ENCODE data around the gene KIR3DL3. TPM values are rescaled to one million over a fixed set of nuclear protein-coding genes. Genes with fewer than 3 reads are reported as not detected.
"Not testable (repeated sequence)": the region's sequence is repeated elsewhere in the genome, so short reads cannot be mapped to it uniquely, and the experiment has no call there.

KIR3DL3 gene
- total RNA-seq (not detected), polyA plus RNA-seq (not detected), total RNA-seq (not detected)

DNA sequence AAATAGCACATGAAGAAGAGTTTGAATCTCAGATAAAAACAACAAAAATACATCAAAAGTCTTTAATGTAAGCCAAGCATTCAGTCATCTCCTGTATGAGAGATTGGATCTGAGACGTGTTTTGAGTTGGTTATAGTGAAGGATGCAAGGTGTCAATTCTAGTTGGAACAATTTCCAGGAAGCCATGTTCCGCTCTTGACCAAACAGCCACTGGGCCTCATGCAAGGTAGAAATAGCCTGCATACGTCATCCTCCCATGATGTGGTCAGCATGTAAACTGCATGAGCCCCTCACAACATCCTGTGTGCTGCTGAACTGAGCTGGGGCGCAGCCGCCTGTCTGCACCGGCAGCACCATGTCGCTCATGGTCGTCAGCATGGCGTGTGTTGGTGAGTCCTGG, at the start of gene KIR3DL3:
KIR3DL3 (plus strand) TSS at position 301 of the 400 bp plus-strand sequence; CDS start at position 356, 55 bp downstream.
- Histone ChIP-seq H3K36me3 (ENCODE audit: control insufficient read depth in 2 of 3, insufficient read depth in 3 of 3, low read length in 3 of 3) (no peaks in the 10 kb centered on the region), H3K4me1 (ENCODE audit: control insufficient read depth in 2 of 2, insufficient read depth in 2 of 2, low read length in 2 of 2) (no peaks in the 10 kb centered on the region), H3K27ac (ENCODE audit: low read depth, low read length) (no peak within 1 kb of the TSS), H3K9me3 (ENCODE audit: control insufficient read depth in 2 of 3, low read length in 3 of 3) (peaks cover 0 to 5% (median 0%) of the 10 kb centered on the region in 3 experiments), H3K27me3 (ENCODE audit: control insufficient read depth in 2 of 2, insufficient read depth in 2 of 2, low read length in 2 of 2) (no peaks in the 10 kb centered on the region), H3K4me3 (ENCODE audit: low read length) (no peak within 1 kb of the TSS)
- peaks cover 6 to 62% (median 27%) of the 10 kb centered on the region in 11 donors for H3K9me3 Mint-ChIP-seq
- CTCF ChIA-PET, result no interaction called here
- POLR2A ChIA-PET, result no interaction called here
- DNase-seq (no peak), ATAC-seq (no peak)
- peaks cover 0 to 8% (median 0%) of the 10 kb centered on the region in 7 donors for H3K4me1 Mint-ChIP-seq
- intact Hi-C loops (cut with micrococcal nuclease), result no loop called here
- H3K27ac Mint-ChIP-seq, result no peak within 1 kb of the TSS
- no peak within 1 kb of the TSS for H3K4me3 Mint-ChIP-seq
- peaks cover 0 to 32% (median 23%) of the 10 kb centered on the region in 5 donors for H3K27me3 Mint-ChIP-seq
- H3K36me3 Mint-ChIP-seq, result peaks cover 0 to 8% (median 0%) of the 10 kb centered on the region in 5 donors

- H3K4me3 ChIP-seq (ENCODE audit: low read length); H3K4me1 Mint-ChIP-seq; H3K27ac ChIP-seq (ENCODE audit: low read depth, low read length); H3K9me3 Mint-ChIP-seq; H3K4me3 Mint-ChIP-seq; H3K27me3 ChIP-seq (ENCODE audit: control insufficient read depth in 2 of 2, insufficient read depth in 2 of 2, low read length in 2 of 2); H3K27ac Mint-ChIP-seq; POLR2A ChIA-PET; H3K4me1 ChIP-seq (ENCODE audit: control insufficient read depth in 2 of 2, insufficient read depth in 2 of 2, low read length in 2 of 2); H3K9me3 ChIP-seq (ENCODE audit: control insufficient read depth in 2 of 3, low read length in 3 of 3); H3K36me3 Mint-ChIP-seq; H3K36me3 ChIP-seq (ENCODE audit: control insufficient read depth in 2 of 3, insufficient read depth in 3 of 3, low read length in 3 of 3): not testable (repeated sequence)
- intact Hi-C loops (cut with micrococcal nuclease), result loop anchor here (1.0 kb wide), 2 partner anchors 23 to 195 kb away; no protein-coding TSS in a partner anchor
- peaks cover 2 to 34% (median 20%) of the 10 kb centered on the region in 5 donors for H3K27me3 Mint-ChIP-seq
- CTCF ChIA-PET, result interaction anchor here (0.6 to 0.8 kb wide), 4 partner anchors 199 to 1312 kb away, joined by 3 to 4 read pairs (median 3); no protein-coding TSS in a partner anchor
- peak in 4 of 9 donors; percentile 8 to 20 (median 19) for DNase-seq
- peak; percentile 64 for ATAC-seq
Measured at GRCh38 chr19:54676210-54676834, 47.9 kb upstream of the KIR3DL3 start.

DNA sequence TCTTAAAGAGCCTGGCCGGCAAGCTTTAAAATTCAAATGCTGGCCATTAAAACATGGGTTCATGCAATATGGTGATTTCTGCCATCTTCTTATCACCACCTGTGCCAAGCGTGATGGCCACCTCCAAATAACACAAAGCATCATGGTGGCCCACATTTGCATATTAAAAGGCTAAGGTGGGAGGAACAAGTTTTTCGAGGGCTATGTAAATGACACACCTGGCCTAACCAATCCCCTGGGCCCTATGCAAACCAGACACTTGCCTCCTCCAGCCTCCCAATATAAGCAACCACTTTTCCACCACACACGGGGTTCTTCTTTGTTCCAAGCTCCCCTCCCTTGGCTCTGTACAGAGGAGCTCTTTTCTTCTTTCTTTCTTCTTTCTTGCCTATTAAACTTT, 47.0 kb upstream of the KIR3DL3 start:
- H3K4me3 Mint-ChIP-seq, result no peak overlapping the region
- no peak overlapping the region for H3K4me3 ChIP-seq (ENCODE audit: low read length)
- H3K27me3 ChIP-seq (ENCODE audit: control insufficient read depth in 2 of 2, insufficient read depth in 2 of 2, low read length in 2 of 2), result no peaks in the 10 kb centered on the region
- H3K27ac Mint-ChIP-seq, result no peak overlapping the region
- POLR2A ChIA-PET, result no interaction called here
- no peaks in the 10 kb centered on the region for H3K4me1 ChIP-seq (ENCODE audit: control insufficient read depth in 2 of 2, insufficient read depth in 2 of 2, low read length in 2 of 2)
- CTCF ChIA-PET, result interaction anchor here (0.8 kb wide), 1 partner anchor 1311 kb away, joined by 3 read pairs; no protein-coding TSS in a partner anchor
- H3K9me3 ChIP-seq (ENCODE audit: control insufficient read depth in 2 of 3, low read length in 3 of 3), result no peaks in the 10 kb centered on the region
- intact Hi-C loops (cut with micrococcal nuclease), result no loop called here
- H3K27ac ChIP-seq (ENCODE audit: low read depth, low read length), result no peak overlapping the region
- H3K9me3 Mint-ChIP-seq, result no peaks in the 10 kb centered on the region
- H3K4me1 Mint-ChIP-seq, result peaks cover 0 to 2% (median 0%) of the 10 kb centered on the region in 7 donors
- H3K36me3 ChIP-seq (ENCODE audit: control insufficient read depth in 2 of 3, insufficient read depth in 3 of 3, low read length in 3 of 3), result no peaks in the 10 kb centered on the region
- peaks cover 2 to 34% (median 23%) of the 10 kb centered on the region in 5 donors for H3K27me3 Mint-ChIP-seq
- DNase-seq (no peak), ATAC-seq (no peak)
- H3K36me3 Mint-ChIP-seq, result no peaks in the 10 kb centered on the region

- H3K4me3 ChIP-seq (ENCODE audit: low read length); H3K9me3 Mint-ChIP-seq; H3K36me3 ChIP-seq (ENCODE audit: control insufficient read depth in 2 of 3, insufficient read depth in 3 of 3, low read length in 3 of 3); H3K27ac Mint-ChIP-seq; H3K4me1 ChIP-seq (ENCODE audit: control insufficient read depth in 2 of 2, insufficient read depth in 2 of 2, low read length in 2 of 2); ATAC-seq; POLR2A ChIA-PET; H3K4me3 Mint-ChIP-seq; H3K4me1 Mint-ChIP-seq; H3K9me3 ChIP-seq (ENCODE audit: control insufficient read depth in 2 of 3, low read length in 3 of 3); DNase-seq; H3K36me3 Mint-ChIP-seq; H3K27ac ChIP-seq (ENCODE audit: low read depth, low read length); intact Hi-C loops (cut with micrococcal nuclease); H3K27me3 ChIP-seq (ENCODE audit: control insufficient read depth in 2 of 2, insufficient read depth in 2 of 2, low read length in 2 of 2): not testable (repeated sequence)
- peaks cover 2 to 46% (median 42%) of the 10 kb centered on the region in 5 donors for H3K27me3 Mint-ChIP-seq
- CTCF ChIA-PET, result interaction anchor here (0.6 kb wide), 1 partner anchor 22 kb away, joined by 3 read pairs; no protein-coding TSS in a partner anchor
Measured at GRCh38 chr19:54681596-54681995, 42.6 kb upstream of the KIR3DL3 start.

DNA sequence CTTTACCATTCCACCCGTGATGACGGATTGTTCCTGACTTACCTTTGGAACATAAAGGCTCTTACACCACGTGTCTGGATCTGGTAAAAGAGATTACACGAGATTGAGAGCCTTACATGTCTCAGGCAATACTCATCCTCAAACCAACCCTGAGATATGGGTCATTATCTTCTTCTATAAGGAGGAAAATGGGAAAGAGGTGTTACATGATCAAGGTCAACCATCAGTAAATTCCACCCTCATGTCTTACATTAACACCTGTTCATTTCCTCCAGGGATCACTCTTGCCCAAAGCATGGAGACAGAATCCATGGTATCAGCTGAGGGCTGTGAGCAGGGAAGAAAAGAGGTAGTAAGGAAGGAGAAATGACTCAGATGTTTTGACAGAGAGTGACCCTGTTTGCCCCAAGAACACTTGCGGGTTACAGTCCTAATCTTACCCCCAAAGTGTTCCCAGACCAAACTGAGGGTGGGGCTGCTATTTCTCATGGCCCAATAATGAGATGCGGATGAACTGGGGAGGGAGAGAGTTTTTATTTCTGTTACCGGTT, 41.9 kb upstream of the KIR3DL3 start:
- no peak for DNase-seq
- Mint-ChIP-seq H3K27me3 (peaks cover 3 to 49% (median 46%) of the 10 kb centered on the region in 5 donors), H3K9me3 (peaks cover 0 to 11% (median 1%) of the 10 kb centered on the region in 11 donors), H3K36me3 (no peaks in the 10 kb centered on the region), H3K27ac (no peak overlapping the region), H3K4me1 (no peaks in the 10 kb centered on the region), H3K4me3 (no peak overlapping the region)
- no peak overlapping the region for H3K27ac ChIP-seq (ENCODE audit: low read depth, low read length)
- H3K27me3 ChIP-seq (ENCODE audit: control insufficient read depth in 2 of 2, insufficient read depth in 2 of 2, low read length in 2 of 2), result no peaks in the 10 kb centered on the region
- POLR2A ChIA-PET, result no interaction called here
- no peaks in the 10 kb centered on the region for H3K9me3 ChIP-seq (ENCODE audit: control insufficient read depth in 2 of 3, low read length in 3 of 3)
- ATAC-seq, result no peak
- no peaks in the 10 kb centered on the region for H3K4me1 ChIP-seq (ENCODE audit: control insufficient read depth in 2 of 2, insufficient read depth in 2 of 2, low read length in 2 of 2)
- H3K4me3 ChIP-seq (ENCODE audit: low read length), result no peak overlapping the region
- CTCF ChIA-PET, result interaction anchor here (0.6 kb wide), 1 partner anchor 23 kb away, joined by 3 read pairs; no protein-coding TSS in a partner anchor
- intact Hi-C loops (cut with micrococcal nuclease), result no loop called here
- H3K36me3 ChIP-seq (ENCODE audit: control insufficient read depth in 2 of 3, insufficient read depth in 3 of 3, low read length in 3 of 3), result no peaks in the 10 kb centered on the region

DNA sequence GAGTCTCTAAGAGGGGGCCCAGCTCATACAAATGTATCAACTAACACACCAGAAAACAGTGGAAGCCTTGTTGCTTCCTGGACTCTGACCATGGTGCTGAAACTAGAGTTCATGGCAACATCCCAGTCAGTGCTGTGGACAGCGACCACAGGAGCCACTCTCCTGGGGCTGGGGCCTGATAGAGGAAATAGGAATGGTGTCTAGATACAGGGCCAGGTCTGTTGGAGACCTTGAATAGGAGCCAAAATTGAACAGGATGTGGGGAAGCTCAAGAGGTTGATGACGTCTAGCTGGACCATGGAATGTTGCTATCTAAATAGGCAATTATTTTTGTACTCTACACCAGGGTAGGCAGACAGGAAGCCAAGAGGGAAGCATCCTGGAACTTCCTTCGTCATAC, 39.7 kb upstream of the KIR3DL3 start:
- Mint-ChIP-seq H3K36me3 (no peaks in the 10 kb centered on the region), H3K4me1 (no peaks in the 10 kb centered on the region), H3K27ac (no peak overlapping the region), H3K9me3 (peaks cover 0 to 11% (median 1%) of the 10 kb centered on the region in 11 donors), H3K4me3 (no peak overlapping the region), H3K27me3 (peaks cover 3 to 47% (median 47%) of the 10 kb centered on the region in 5 donors)
- H3K36me3 ChIP-seq (ENCODE audit: control insufficient read depth in 2 of 3, insufficient read depth in 3 of 3, low read length in 3 of 3), result no peaks in the 10 kb centered on the region
- ChIA-PET POLR2A (no interaction called here), CTCF (no interaction called here)
- H3K4me3 ChIP-seq (ENCODE audit: low read length), result no peak overlapping the region
- no peaks in the 10 kb centered on the region for H3K4me1 ChIP-seq (ENCODE audit: control insufficient read depth in 2 of 2, insufficient read depth in 2 of 2, low read length in 2 of 2)
- ATAC-seq (peak; percentile 60), DNase-seq (no peak)
- intact Hi-C loops (cut with micrococcal nuclease), result no loop called here
- no peaks in the 10 kb centered on the region for H3K27me3 ChIP-seq (ENCODE audit: control insufficient read depth in 2 of 2, insufficient read depth in 2 of 2, low read length in 2 of 2)
- H3K9me3 ChIP-seq (ENCODE audit: control insufficient read depth in 2 of 3, low read length in 3 of 3), result no peaks in the 10 kb centered on the region
- H3K27ac ChIP-seq (ENCODE audit: low read depth, low read length), result no peak overlapping the region
